A673 (cell line): ENCODE data around the gene RAB33A. TPM values are rescaled to one million over a fixed set of nuclear protein-coding genes. Genes with fewer than 3 reads are reported as not detected.

Experiments
- Bru-seq: library from RNA; stranded (reverse); fragments of 400-500 nt; gene quantifications from one replicate; lab custom pipeline; 2021; lab: Mats Ljungman, UMichigan
- BruChase-seq, 2 experiments: library from RNA; stranded (reverse); fragments of 400-500 nt; gene quantifications; one replicate each; lab custom pipeline; 2021; lab: Mats Ljungman, UMichigan
- BruUV-seq: library from RNA; stranded (reverse); fragments of 400-500 nt; replicated peaks from 2 replicates; lab custom pipeline; 2021; lab: Mats Ljungman, UMichigan
- CTCF ChIA-PET: fragments of 300-600 bp; sonication (Branson Sonifier 250); formaldehyde crosslinking; loops from one replicate; lab custom pipeline; 2022; ENCODE audit warnings: antibody characterized with exemption; lab: Charles Lee
- POLR2A ChIA-PET: fragments of 300-600 bp; sonication (Branson Sonifier 250); formaldehyde crosslinking; loops from one replicate; lab custom pipeline; 2022; ENCODE audit warnings: antibody characterized with exemption; ENCODE audit not compliant: low non-redundant PET; lab: Charles Lee
- DNase-seq: peaks from one replicate; pipeline ENCODE4 v3.0.0-alpha.2; 2015; ENCODE audit warnings: low spot score
- H3K27ac ChIP-seq: fragments of 200-600 bp; sonication (generic); 2 replicates; pipeline ENCODE4 v1.5.1; 2016; ENCODE audit warnings: mixed run types, low read depth, mild to moderate bottlenecking, mixed read lengths, antibody characterized with exemption, low read length; ENCODE audit not compliant: poor library complexity, severe bottlenecking
- H3K27me3 ChIP-seq: fragments of 200-600 bp; sonication (generic); replicated peaks from 2 replicates; pipeline ENCODE4 v1.6.1; 2017; ENCODE audit warnings: mixed run types, low read depth, mild to moderate bottlenecking, mixed read lengths, antibody characterized with exemption, low read length; ENCODE audit not compliant: insufficient read depth, poor library complexity
- H3K36me3 ChIP-seq: fragments of 200-600 bp; sonication (generic); 2 replicates; pipeline ENCODE4 v1.6.1; 2016; ENCODE audit warnings: mixed run types, mild to moderate bottlenecking, mixed read lengths, antibody characterized with exemption, low read length; ENCODE audit not compliant: insufficient read depth, poor library complexity, severe bottlenecking
- H3K4me1 ChIP-seq: fragments of 200-600 bp; sonication (generic); 2 replicates; pipeline ENCODE4 v1.6.1; 2017; ENCODE audit warnings: mixed run types, mild to moderate bottlenecking, mixed read lengths, antibody characterized with exemption, low read length; ENCODE audit not compliant: insufficient read depth, poor library complexity, severe bottlenecking
- H3K4me3 ChIP-seq: fragments of 200-600 bp; sonication (generic); 2 replicates; pipeline ENCODE4 v1.5.1; 2016; ENCODE audit warnings: low read depth, mixed run types, mild to moderate bottlenecking, mixed read lengths, low read length; ENCODE audit not compliant: poor library complexity, severe bottlenecking
- H3K9me3 ChIP-seq: fragments of 200-600 bp; sonication (generic); 2 replicates; pipeline ENCODE4 v1.6.1; 2016; ENCODE audit warnings: mixed run types, low read depth, mild to moderate bottlenecking, mixed read lengths, antibody characterized with exemption, low read length; ENCODE audit not compliant: poor library complexity, severe bottlenecking
- CTCF ChIP-seq: fragments of 300-800, 200-600 bp; sonication (generic); conservative IDR thresholded peaks from 2 replicates; pipeline ENCODE4 v1.5.1; 2017; ENCODE audit warnings: low read depth, mild to moderate bottlenecking, antibody characterized with exemption, low read length, moderate library complexity, mixed read lengths
- EZH2 ChIP-seq: fragments of 200-600 bp; sonication (generic); IDR thresholded peaks from 2 replicates; pipeline ENCODE4 v1.6.1; 2017; ENCODE audit warnings: borderline replicate concordance, low read depth, mild to moderate bottlenecking, mixed read lengths, antibody characterized with exemption, low read length; ENCODE audit not compliant: poor library complexity, severe bottlenecking
- intact Hi-C: fragments of 100-400 bp; cut with micrococcal nuclease; formaldehyde crosslinking; loops from one replicate; pipeline ENCODE4 v1.10.0; 2022; ENCODE audit not compliant: unreplicated experiment
- long read RNA-seq: library from polyadenylated mRNA; stranded (forward); transcript quantifications from one replicate; pipeline ENCODE4 v2.0.0, GENCODE V29; 2022
- total RNA-seq: library from RNA; stranded (reverse); gene quantifications from 2 replicates; pipeline ENCODE4 v1.2.3, GENCODE V29; 2021

RAB33A gene
- total RNA-seq, result 4.8 and 6.2 TPM in 2 replicates
- percentile 44 among the genes with signal in this experiment for Bru-seq, nascent RNA
- BruChase-seq, experiment 1, labeled RNA remaining after a 2-hour chase, result percentile 37 among the genes with signal in this experiment
- percentile 35 among the genes with signal in this experiment for BruChase-seq, experiment 2, labeled RNA remaining after a 6-hour chase
- long read RNA-seq, partial matches to known transcripts, result 0 of 4 reads
- long read RNA-seq, other reads (novel, unspliced or antisense), result 0 of 4 reads

DNA sequence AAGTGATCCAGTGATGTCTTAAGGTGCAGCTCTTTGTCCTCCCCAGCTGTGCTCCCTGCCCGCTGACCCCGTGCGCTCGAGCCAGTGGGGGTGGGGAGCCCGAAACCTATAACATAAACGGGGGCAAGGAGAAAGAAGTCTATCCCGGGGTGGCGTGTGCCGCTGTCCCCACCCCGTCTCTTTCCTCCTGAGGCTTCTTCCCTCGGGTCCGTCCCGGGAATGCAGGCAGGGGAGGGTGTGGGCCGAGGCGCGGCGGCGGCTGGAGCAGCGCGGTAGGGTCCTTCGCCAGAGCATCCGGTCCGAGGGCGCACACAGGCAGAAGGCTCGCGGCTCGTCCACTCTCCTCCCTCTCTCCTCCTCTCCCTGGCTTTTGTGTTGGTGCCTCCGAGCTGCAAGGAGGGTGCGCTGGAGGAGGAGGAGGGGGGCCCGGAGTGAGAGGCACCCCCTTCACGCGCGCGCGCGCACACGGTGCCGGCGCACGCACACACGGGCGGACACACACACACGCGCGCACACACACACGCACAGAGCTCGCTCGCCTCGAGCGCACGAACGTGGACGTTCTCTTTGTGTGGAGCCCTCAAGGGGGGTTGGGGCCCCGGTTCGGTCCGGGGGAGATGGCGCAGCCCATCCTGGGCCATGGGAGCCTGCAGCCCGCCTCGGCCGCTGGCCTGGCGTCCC is at the start of gene RAB33A:
Gene RAB33A, plus strand, starts transcription at position 517 of the 681 bp plus-strand sequence. Its CDS starts 101 bp downstream, at position 618.
- Histone ChIP-seq H3K27ac (peak within 1 kb of the TSS; percentile 88), H3K36me3 (no peaks in the 10 kb centered on the region), H3K9me3 (no peaks in the 10 kb centered on the region), H3K27me3 (no peaks in the 10 kb centered on the region), H3K4me1 (peaks cover 18% of the 10 kb centered on the region), H3K4me3 (peak within 1 kb of the TSS; percentile 60)
- peak; percentile 37 for DNase-seq
- TF ChIP-seq CTCF, result no peak
- TF ChIP-seq EZH2, result no peak
- ChIA-PET POLR2A (no interaction called here), CTCF (no interaction called here)
- no TSS peak for BruUV-seq
- intact Hi-C loops, result no loop called here

GRCh38 chrX:130124577-130124976 is 47.2 kb upstream of the RAB33A start:
- Histone ChIP-seq H3K4me1 (no peaks in the 10 kb centered on the region), H3K27ac (no peak overlapping the region), H3K27me3 (no peaks in the 10 kb centered on the region), H3K9me3 (no peaks in the 10 kb centered on the region), H3K36me3 (peaks cover 4% of the 10 kb centered on the region), H3K4me3 (no peak overlapping the region)
- no peak for DNase-seq
- TF ChIP-seq EZH2, result no peak
- no peak for TF ChIP-seq CTCF
- CTCF ChIA-PET, result no interaction called here
- BruUV-seq, result no TSS peak
- POLR2A ChIA-PET, result no interaction called here
- intact Hi-C loops, result no loop called here

- no peaks in the 10 kb centered on the region for H3K9me3 ChIP-seq
- H3K36me3 ChIP-seq, result peaks cover 4% of the 10 kb centered on the region
- no peak overlapping the region for H3K27ac ChIP-seq
- H3K4me1 ChIP-seq, result no peaks in the 10 kb centered on the region
- ChIA-PET POLR2A (no interaction called here), CTCF (no interaction called here)
- no peak for DNase-seq
- TF ChIP-seq EZH2, result no peak
- no peak for TF ChIP-seq CTCF
- H3K27me3 ChIP-seq, result no peaks in the 10 kb centered on the region
- no peak overlapping the region for H3K4me3 ChIP-seq
- no TSS peak for BruUV-seq
- intact Hi-C loops, result no loop called here
Observed at GRCh38 chrX:130125091-130125874, 46.5 kb upstream of the RAB33A start.
